ENCODE data around the gene B4GALT6.

The B4GALT6 gene

GRCh38 chr18:31677592-31677991, 6.8 kb downstream of the B4GALT6 start:
- H3K9ac ChIP-seq (ENCODE audit: low read length) = no peak overlapping the region
- no peak for DNase-seq (ENCODE audit: low read depth)
- no peaks in the 10 kb centered on the region for H3K9me3 ChIP-seq (ENCODE audit: control insufficient read depth, low read length)
- no peaks in the 10 kb centered on the region for H3K27me3 ChIP-seq (replicated peaks; ENCODE audit: control insufficient read depth, insufficient read depth, low read length)
- H3K36me3 ChIP-seq (ENCODE audit: control insufficient read depth, insufficient read depth, low read length, severe bottlenecking) = no peaks in the 10 kb centered on the region
- H3K4me1 ChIP-seq (ENCODE audit: control insufficient read depth, insufficient read depth, low read length) = peaks cover 32% of the 10 kb centered on the region
- no peak overlapping the region for H3K4me3 ChIP-seq (ENCODE audit: low read length)

GRCh38 chr18:31675404-31675803, 9.0 kb downstream of the B4GALT6 start:
- Histone ChIP-seq H3K4me1 (ENCODE audit: control insufficient read depth, insufficient read depth, low read length) (peaks cover 32% of the 10 kb centered on the region), H3K9me3 (ENCODE audit: control insufficient read depth, low read length) (no peaks in the 10 kb centered on the region), H3K36me3 (ENCODE audit: control insufficient read depth, insufficient read depth, low read length, severe bottlenecking) (no peaks in the 10 kb centered on the region), H3K9ac (ENCODE audit: low read length) (no peak overlapping the region), H3K4me3 (ENCODE audit: low read length) (no peak overlapping the region), H3K27me3 (replicated peaks; ENCODE audit: control insufficient read depth, insufficient read depth, low read length) (no peaks in the 10 kb centered on the region)
- no peak for DNase-seq (ENCODE audit: low read depth)

GRCh38 chr18:31672628-31673135, 11.7 kb downstream of the B4GALT6 start:
- DNase-seq (ENCODE audit: low read depth) = no peak
- Histone ChIP-seq H3K27me3 (replicated peaks; ENCODE audit: control insufficient read depth, insufficient read depth, low read length) (no peaks in the 10 kb centered on the region), H3K4me1 (ENCODE audit: control insufficient read depth, insufficient read depth, low read length) (peaks cover 13% of the 10 kb centered on the region), H3K9me3 (ENCODE audit: control insufficient read depth, low read length) (no peaks in the 10 kb centered on the region), H3K36me3 (ENCODE audit: control insufficient read depth, insufficient read depth, low read length, severe bottlenecking) (no peaks in the 10 kb centered on the region), H3K4me3 (ENCODE audit: low read length) (peak overlapping the region; percentile 22), H3K9ac (ENCODE audit: low read length) (peak overlapping the region; percentile 42)

- Histone ChIP-seq H3K4me1 (ENCODE audit: control insufficient read depth, insufficient read depth, low read length) (peaks cover 15% of the 10 kb centered on the region), H3K36me3 (ENCODE audit: control insufficient read depth, insufficient read depth, low read length, severe bottlenecking) (no peaks in the 10 kb centered on the region), H3K4me3 (ENCODE audit: low read length) (no peak overlapping the region), H3K9me3 (ENCODE audit: control insufficient read depth, low read length) (no peaks in the 10 kb centered on the region), H3K9ac (ENCODE audit: low read length) (no peak overlapping the region), H3K27me3 (replicated peaks; ENCODE audit: control insufficient read depth, insufficient read depth, low read length) (no peaks in the 10 kb centered on the region)
- DNase-seq (ENCODE audit: low read depth) = no peak
Observed at GRCh38 chr18:31671951-31672350, 12.4 kb downstream of the B4GALT6 start.

GRCh38 chr18:31669541-31669940, 14.8 kb downstream of the B4GALT6 start:
- DNase-seq (ENCODE audit: low read depth) = no peak
- H3K9me3 ChIP-seq (ENCODE audit: control insufficient read depth, low read length) = no peaks in the 10 kb centered on the region
- no peaks in the 10 kb centered on the region for H3K27me3 ChIP-seq (replicated peaks; ENCODE audit: control insufficient read depth, insufficient read depth, low read length)
- no peak overlapping the region for H3K4me3 ChIP-seq (ENCODE audit: low read length)
- H3K4me1 ChIP-seq (ENCODE audit: control insufficient read depth, insufficient read depth, low read length) = peaks cover 16% of the 10 kb centered on the region
- H3K9ac ChIP-seq (ENCODE audit: low read length) = no peak overlapping the region
- no peaks in the 10 kb centered on the region for H3K36me3 ChIP-seq (ENCODE audit: control insufficient read depth, insufficient read depth, low read length, severe bottlenecking)

GRCh38 chr18:31667185-31667584, 17.2 kb downstream of the B4GALT6 start:
- no peak overlapping the region for H3K9ac ChIP-seq (ENCODE audit: low read length)
- H3K27me3 ChIP-seq (replicated peaks; ENCODE audit: control insufficient read depth, insufficient read depth, low read length) = no peaks in the 10 kb centered on the region
- H3K4me3 ChIP-seq (ENCODE audit: low read length) = no peak overlapping the region
- no peak for DNase-seq (ENCODE audit: low read depth)
- peaks cover 5% of the 10 kb centered on the region for H3K4me1 ChIP-seq (ENCODE audit: control insufficient read depth, insufficient read depth, low read length)
- H3K36me3 ChIP-seq (ENCODE audit: control insufficient read depth, insufficient read depth, low read length, severe bottlenecking) = peaks cover 5% of the 10 kb centered on the region
- no peaks in the 10 kb centered on the region for H3K9me3 ChIP-seq (ENCODE audit: control insufficient read depth, low read length)

- DNase-seq (ENCODE audit: low read depth) = no peak
- no peak overlapping the region for H3K4me3 ChIP-seq (ENCODE audit: low read length)
Observed at GRCh38 chr18:31666055-31666454, 18.3 kb downstream of the B4GALT6 start.

GRCh38 chr18:31664101-31664500, 20.3 kb downstream of the B4GALT6 start:
- DNase-seq (ENCODE audit: low read depth) = no peak
- Histone ChIP-seq H3K9ac (ENCODE audit: low read length) (no peak overlapping the region), H3K27me3 (replicated peaks; ENCODE audit: control insufficient read depth, insufficient read depth, low read length) (no peaks in the 10 kb centered on the region)

More at GRCh38 chr18:31666055-31666454, 18.3 kb downstream of the B4GALT6 start:
- peaks cover 5% of the 10 kb centered on the region for H3K36me3 ChIP-seq (ENCODE audit: control insufficient read depth, insufficient read depth, low read length, severe bottlenecking)
- no peak overlapping the region for H3K9ac ChIP-seq (ENCODE audit: low read length)
- peaks cover 3% of the 10 kb centered on the region for H3K4me1 ChIP-seq (ENCODE audit: control insufficient read depth, insufficient read depth, low read length)
- peaks cover under 1% of the 10 kb centered on the region for H3K9me3 ChIP-seq (ENCODE audit: control insufficient read depth, low read length)
- no peaks in the 10 kb centered on the region for H3K27me3 ChIP-seq (replicated peaks; ENCODE audit: control insufficient read depth, insufficient read depth, low read length)

GRCh38 chr18:31661965-31662364, 22.4 kb downstream of the B4GALT6 start:
- no peak overlapping the region for H3K9ac ChIP-seq (ENCODE audit: low read length)
- no peak overlapping the region for H3K4me3 ChIP-seq (ENCODE audit: low read length)
- H3K4me1 ChIP-seq (ENCODE audit: control insufficient read depth, insufficient read depth, low read length) = peaks cover 8% of the 10 kb centered on the region
- H3K9me3 ChIP-seq (ENCODE audit: control insufficient read depth, low read length) = peaks cover 9% of the 10 kb centered on the region
- H3K36me3 ChIP-seq (ENCODE audit: control insufficient read depth, insufficient read depth, low read length, severe bottlenecking) = peaks cover 5% of the 10 kb centered on the region
- H3K27me3 ChIP-seq (replicated peaks; ENCODE audit: control insufficient read depth, insufficient read depth, low read length) = no peaks in the 10 kb centered on the region
- DNase-seq (ENCODE audit: low read depth) = no peak

More at GRCh38 chr18:31664101-31664500, 20.3 kb downstream of the B4GALT6 start:
- Histone ChIP-seq H3K36me3 (ENCODE audit: control insufficient read depth, insufficient read depth, low read length, severe bottlenecking) (peaks cover 5% of the 10 kb centered on the region), H3K4me3 (ENCODE audit: low read length) (no peak overlapping the region), H3K4me1 (ENCODE audit: control insufficient read depth, insufficient read depth, low read length) (peaks cover 3% of the 10 kb centered on the region), H3K9me3 (ENCODE audit: control insufficient read depth, low read length) (peaks cover 9% of the 10 kb centered on the region)

- Histone ChIP-seq H3K9me3 (ENCODE audit: control insufficient read depth, low read length) (peaks cover 9% of the 10 kb centered on the region), H3K9ac (ENCODE audit: low read length) (no peak overlapping the region), H3K27me3 (replicated peaks; ENCODE audit: control insufficient read depth, insufficient read depth, low read length) (no peaks in the 10 kb centered on the region), H3K36me3 (ENCODE audit: control insufficient read depth, insufficient read depth, low read length, severe bottlenecking) (peaks cover 5% of the 10 kb centered on the region), H3K4me3 (ENCODE audit: low read length) (no peak overlapping the region), H3K4me1 (ENCODE audit: control insufficient read depth, insufficient read depth, low read length) (peaks cover 7% of the 10 kb centered on the region)
- DNase-seq (ENCODE audit: low read depth) = no peak
Observed at GRCh38 chr18:31660763-31661162, 23.6 kb downstream of the B4GALT6 start.

GRCh38 chr18:31659576-31660177, 24.7 kb downstream of the B4GALT6 start:
- Histone ChIP-seq H3K4me3 (ENCODE audit: low read length) (no peak overlapping the region), H3K27me3 (replicated peaks; ENCODE audit: control insufficient read depth, insufficient read depth, low read length) (no peaks in the 10 kb centered on the region), H3K9me3 (ENCODE audit: control insufficient read depth, low read length) (peaks cover 9% of the 10 kb centered on the region), H3K9ac (ENCODE audit: low read length) (no peak overlapping the region), H3K36me3 (ENCODE audit: control insufficient read depth, insufficient read depth, low read length, severe bottlenecking) (peaks cover 5% of the 10 kb centered on the region), H3K4me1 (ENCODE audit: control insufficient read depth, insufficient read depth, low read length) (peaks cover 7% of the 10 kb centered on the region)
- no peak for DNase-seq (ENCODE audit: low read depth)
